MM.1S (cell line): Measurements from ENCODE around the gene MGA.

Experiments
- EZH2 ChIP-seq: fragments of 300-600 bp; sonication (generic); optimal IDR thresholded peaks from 2 replicates; pipeline ENCODE3; 2017; ENCODE audit warnings: low read depth, mild to moderate bottlenecking, antibody characterized with exemption, low read length, mixed read lengths
- EZH2phosphoT487 ChIP-seq: fragments of 300-600 bp; sonication (generic); IDR thresholded peaks from 2 replicates; pipeline ENCODE4 v1.6.1; 2018; ENCODE audit warnings: antibody characterized with exemption, low read length
- TF ChIP-seq, protein P1 (sequence below): fragments of 300-600 bp; sonication (generic); IDR thresholded peaks from 2 replicates; pipeline ENCODE4 v1.5.1; 2016; ENCODE audit warnings: antibody characterized with exemption, low read length, mixed read lengths

DNA sequence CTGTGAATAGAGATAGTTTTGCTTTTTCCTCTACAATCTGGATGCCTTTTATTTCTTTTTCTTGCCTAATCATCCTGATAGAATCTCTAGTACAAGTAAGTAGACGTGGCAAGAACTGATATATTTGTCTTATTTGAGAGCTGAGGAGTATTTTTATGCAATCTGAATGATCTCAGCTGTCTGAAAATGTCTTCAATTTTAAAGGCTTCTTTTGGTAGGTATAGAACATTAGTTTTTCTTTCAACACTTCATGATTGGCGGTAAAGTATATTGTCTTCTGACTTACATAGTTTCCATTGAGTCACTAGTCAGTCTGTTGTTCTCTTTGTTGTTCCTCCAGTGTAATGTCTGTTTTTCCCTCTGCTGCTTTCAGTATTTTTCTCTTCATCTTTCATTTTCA, 31.3 kb downstream of the MGA start:
- TF ChIP-seq, protein P1, sequence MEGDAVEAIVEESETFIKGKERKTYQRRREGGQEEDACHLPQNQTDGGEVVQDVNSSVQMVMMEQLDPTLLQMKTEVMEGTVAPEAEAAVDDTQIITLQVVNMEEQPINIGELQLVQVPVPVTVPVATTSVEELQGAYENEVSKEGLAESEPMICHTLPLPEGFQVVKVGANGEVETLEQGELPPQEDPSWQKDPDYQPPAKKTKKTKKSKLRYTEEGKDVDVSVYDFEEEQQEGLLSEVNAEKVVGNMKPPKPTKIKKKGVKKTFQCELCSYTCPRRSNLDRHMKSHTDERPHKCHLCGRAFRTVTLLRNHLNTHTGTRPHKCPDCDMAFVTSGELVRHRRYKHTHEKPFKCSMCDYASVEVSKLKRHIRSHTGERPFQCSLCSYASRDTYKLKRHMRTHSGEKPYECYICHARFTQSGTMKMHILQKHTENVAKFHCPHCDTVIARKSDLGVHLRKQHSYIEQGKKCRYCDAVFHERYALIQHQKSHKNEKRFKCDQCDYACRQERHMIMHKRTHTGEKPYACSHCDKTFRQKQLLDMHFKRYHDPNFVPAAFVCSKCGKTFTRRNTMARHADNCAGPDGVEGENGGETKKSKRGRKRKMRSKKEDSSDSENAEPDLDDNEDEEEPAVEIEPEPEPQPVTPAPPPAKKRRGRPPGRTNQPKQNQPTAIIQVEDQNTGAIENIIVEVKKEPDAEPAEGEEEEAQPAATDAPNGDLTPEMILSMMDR, result no peak
- TF ChIP-seq EZH2 (no peak), EZH2phosphoT487 (no peak)
